ENCODE measurements around the gene PLXNA4. TPM values are rescaled to one million over a fixed set of nuclear protein-coding genes. Genes with fewer than 3 reads are reported as not detected.

PLXNA4 gene
- total and polyA plus RNA-seq, 4 donors, result 0.04 to 1.1 (median 0.41) TPM

GRCh38 chr7:132537456-132538145, 38.7 kb downstream of the PLXNA4 start:
- WGBS, result 83% methylated on average over 8 of the region's 8 CpGs
- no peak for DNase-seq (ENCODE audit: low spot score)
- no peak for TF ChIP-seq JUND (IDR thresholded peaks at IDR 0.05)
- TF ChIP-seq MAX (IDR thresholded peaks at IDR 0.05), result no peak
- TF ChIP-seq RAD21 (IDR thresholded peaks at IDR 0.05), result no peak
- no peak for TF ChIP-seq FOXA1 (IDR thresholded peaks at IDR 0.05)

GRCh38 chr7:132536654-132537395, 39.4 kb downstream of the PLXNA4 start:
- TF ChIP-seq YY1 (IDR thresholded peaks at IDR 0.05) (no peak), TAF1 (conservative IDR thresholded peaks at IDR 0.05) (no peak), HNF4A (conservative IDR thresholded peaks at IDR 0.05) (no peak), RAD21 (IDR thresholded peaks at IDR 0.05) (no peak), FOXA1 (IDR thresholded peaks at IDR 0.05) (no peak), JUND (IDR thresholded peaks at IDR 0.05) (no peak), HNF4G (IDR thresholded peaks at IDR 0.05) (no peak), RXRA (IDR thresholded peaks at IDR 0.05) (no peak), CTCF (IDR thresholded peaks at IDR 0.05; ENCODE audit: low read depth, low read length, missing input control) (no peak), ATF3 (IDR thresholded peaks at IDR 0.05) (no peak)
- Histone ChIP-seq H3K36me3 (ENCODE audit: control insufficient read depth in 4 of 4, insufficient read depth in 3 of 4, low read depth in 1 of 4, low read length in 3 of 4) (no peaks in the 10 kb centered on the region), H3K27me3 (ENCODE audit: control insufficient read depth in 4 of 4, insufficient read depth in 4 of 4, low read length in 3 of 4) (no peaks in the 10 kb centered on the region), H3K9me3 (ENCODE audit: control insufficient read depth in 4 of 4, low read length in 3 of 4) (no peaks in the 10 kb centered on the region), H3K4me1 (ENCODE audit: control insufficient read depth in 4 of 4, insufficient read depth in 4 of 4, low read length in 3 of 4) (no peaks in the 10 kb centered on the region), H3K9ac (ENCODE audit: low read depth in 1 of 2, low read length in 2 of 2) (no peak overlapping the region), H3K4me3 (ENCODE audit: low read depth in 1 of 3, low read length in 3 of 3) (no peak overlapping the region), H3K27ac (ENCODE audit: low read depth in 1 of 2, low read length in 2 of 2) (no peak overlapping the region)
- 80% methylated on average over 13 of the region's 13 CpGs for WGBS
- DNase-seq (ENCODE audit: low spot score), result no peak

More at GRCh38 chr7:132537456-132538145, 38.7 kb downstream of the PLXNA4 start:
- Histone ChIP-seq H3K9ac (ENCODE audit: low read depth in 1 of 2, low read length in 2 of 2) (no peak overlapping the region), H3K27me3 (ENCODE audit: control insufficient read depth in 4 of 4, insufficient read depth in 4 of 4, low read length in 3 of 4) (no peaks in the 10 kb centered on the region), H3K36me3 (ENCODE audit: control insufficient read depth in 4 of 4, insufficient read depth in 3 of 4, low read depth in 1 of 4, low read length in 3 of 4) (no peaks in the 10 kb centered on the region), H3K9me3 (ENCODE audit: control insufficient read depth in 4 of 4, low read length in 3 of 4) (no peaks in the 10 kb centered on the region), H3K4me1 (ENCODE audit: control insufficient read depth in 4 of 4, insufficient read depth in 4 of 4, low read length in 3 of 4) (no peaks in the 10 kb centered on the region), H3K27ac (ENCODE audit: low read depth in 1 of 2, low read length in 2 of 2) (no peak overlapping the region), H3K4me3 (ENCODE audit: low read depth in 1 of 3, low read length in 3 of 3) (no peak overlapping the region)

GRCh38 chr7:132533916-132534315, 42.4 kb downstream of the PLXNA4 start:
- H3K9ac ChIP-seq (ENCODE audit: low read depth in 1 of 2, low read length in 2 of 2), result no peak overlapping the region
- WGBS, result 63% methylated on average over 2 of the region's 2 CpGs
- TF ChIP-seq EGR1 (IDR thresholded peaks at IDR 0.05; ENCODE audit: low read depth in 2 of 2) (no peak), YY1 (IDR thresholded peaks at IDR 0.05) (no peak), FOXA2 (IDR thresholded peaks at IDR 0.05) (no peak), REST (IDR thresholded peaks at IDR 0.05) (no peak), HNF4A (conservative IDR thresholded peaks at IDR 0.05) (no peak), MAX (IDR thresholded peaks at IDR 0.05) (no peak), JUND (IDR thresholded peaks at IDR 0.05) (no peak)
- H3K36me3 ChIP-seq (ENCODE audit: control insufficient read depth in 4 of 4, insufficient read depth in 3 of 4, low read depth in 1 of 4, low read length in 3 of 4), result no peaks in the 10 kb centered on the region
- no peaks in the 10 kb centered on the region for H3K27me3 ChIP-seq (ENCODE audit: control insufficient read depth in 4 of 4, insufficient read depth in 4 of 4, low read length in 3 of 4)
- H3K4me3 ChIP-seq (ENCODE audit: low read depth in 1 of 3, low read length in 3 of 3), result no peak overlapping the region
- no peak overlapping the region for H3K27ac ChIP-seq (ENCODE audit: low read depth in 1 of 2, low read length in 2 of 2)
- no peaks in the 10 kb centered on the region for H3K4me1 ChIP-seq (ENCODE audit: control insufficient read depth in 4 of 4, insufficient read depth in 4 of 4, low read length in 3 of 4)
- DNase-seq (ENCODE audit: low spot score), result no peak
- no peaks in the 10 kb centered on the region for H3K9me3 ChIP-seq (ENCODE audit: control insufficient read depth in 4 of 4, low read length in 3 of 4)
